Ovary (tissue), 3 donors: ENCODE measurements around the gene ACSF3.

Experiments used
- EP300 ChIP-seq: sonication (generic); formaldehyde crosslinking; IDR thresholded peaks from one replicate; pipeline ENCODE4 v1.6.1; 2017; ENCODE audit warnings: antibody characterized with exemption
- TF ChIP-seq, protein P1 (sequence below), 3 donors: fragments of 450-650 bp in 2 of 3; fragments of 200-600 bp in 1 of 3; IDR thresholded peaks; one replicate each; pipeline versions ENCODE4 v1.5.1 to v1.8.0; 2016 to 2022; ENCODE audit warnings: antibody characterized with exemption in 3 of 3, mild to moderate bottlenecking in 1 of 3
- donor health status: DM: no; HTN: no; CAD: no.

GRCh38 chr16:89135971-89136765, 42.5 kb downstream of the ACSF3 start:
- TF ChIP-seq, protein P1, sequence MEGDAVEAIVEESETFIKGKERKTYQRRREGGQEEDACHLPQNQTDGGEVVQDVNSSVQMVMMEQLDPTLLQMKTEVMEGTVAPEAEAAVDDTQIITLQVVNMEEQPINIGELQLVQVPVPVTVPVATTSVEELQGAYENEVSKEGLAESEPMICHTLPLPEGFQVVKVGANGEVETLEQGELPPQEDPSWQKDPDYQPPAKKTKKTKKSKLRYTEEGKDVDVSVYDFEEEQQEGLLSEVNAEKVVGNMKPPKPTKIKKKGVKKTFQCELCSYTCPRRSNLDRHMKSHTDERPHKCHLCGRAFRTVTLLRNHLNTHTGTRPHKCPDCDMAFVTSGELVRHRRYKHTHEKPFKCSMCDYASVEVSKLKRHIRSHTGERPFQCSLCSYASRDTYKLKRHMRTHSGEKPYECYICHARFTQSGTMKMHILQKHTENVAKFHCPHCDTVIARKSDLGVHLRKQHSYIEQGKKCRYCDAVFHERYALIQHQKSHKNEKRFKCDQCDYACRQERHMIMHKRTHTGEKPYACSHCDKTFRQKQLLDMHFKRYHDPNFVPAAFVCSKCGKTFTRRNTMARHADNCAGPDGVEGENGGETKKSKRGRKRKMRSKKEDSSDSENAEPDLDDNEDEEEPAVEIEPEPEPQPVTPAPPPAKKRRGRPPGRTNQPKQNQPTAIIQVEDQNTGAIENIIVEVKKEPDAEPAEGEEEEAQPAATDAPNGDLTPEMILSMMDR (IDR thresholded peaks at IDR 0.05): no peak
- no peak for TF ChIP-seq EP300
